ENCODE results near the gene CCDC148. TPM values are rescaled to one million over a fixed set of nuclear protein-coding genes. Genes with fewer than 3 reads are reported as not detected.

Gene CCDC148
- polyA plus RNA-seq, 3 donors, result not detected

GRCh38 chr2:158496986-158497385, 40.4 kb upstream of the CCDC148 start:
- DNase-seq, result no peak
- H3K27me3 Mint-ChIP-seq (ENCODE audit: low read depth in 3 of 3), result no peaks in the 10 kb centered on the region
- no peak overlapping the region for H3K4me3 Mint-ChIP-seq
- H3K27ac ChIP-seq (ENCODE audit: low read depth in 1 of 2, low read length in 2 of 2), result no peak overlapping the region
- H3K4me1 Mint-ChIP-seq, result no peaks in the 10 kb centered on the region
- no peaks in the 10 kb centered on the region for H3K27me3 ChIP-seq (ENCODE audit: control insufficient read depth in 2 of 2, insufficient read depth in 2 of 2, low read length in 2 of 2)
- H3K79me2 ChIP-seq (ENCODE audit: insufficient read depth, low read length), result peaks cover 17% of the 10 kb centered on the region
- no peaks in the 10 kb centered on the region for H3K36me3 ChIP-seq (replicated peaks in 1 of 2; ENCODE audit: control insufficient read depth in 1 of 2, insufficient read depth in 2 of 2, low read length in 2 of 2)
- WGBS (ENCODE audit: insufficient coverage), result no CpG with 5 or more reads among the region's 3 CpGs
- no peaks in the 10 kb centered on the region for H3K9me3 ChIP-seq (replicated peaks in 1 of 2; ENCODE audit: control insufficient read depth in 1 of 2, insufficient read depth in 1 of 2, low read length in 2 of 2)
- H3K4me2 ChIP-seq (replicated peaks; ENCODE audit: extremely low read depth, low read length, poor library complexity, severe bottlenecking), result no peak overlapping the region
- H3K36me3 Mint-ChIP-seq, result peaks cover 4 to 6% of the 10 kb centered on the region in 2 donors
- H2AFZ ChIP-seq (ENCODE audit: insufficient read depth, low read depth, low read length, poor library complexity, severe bottlenecking), result no peak overlapping the region
- TF ChIP-seq, protein P1, sequence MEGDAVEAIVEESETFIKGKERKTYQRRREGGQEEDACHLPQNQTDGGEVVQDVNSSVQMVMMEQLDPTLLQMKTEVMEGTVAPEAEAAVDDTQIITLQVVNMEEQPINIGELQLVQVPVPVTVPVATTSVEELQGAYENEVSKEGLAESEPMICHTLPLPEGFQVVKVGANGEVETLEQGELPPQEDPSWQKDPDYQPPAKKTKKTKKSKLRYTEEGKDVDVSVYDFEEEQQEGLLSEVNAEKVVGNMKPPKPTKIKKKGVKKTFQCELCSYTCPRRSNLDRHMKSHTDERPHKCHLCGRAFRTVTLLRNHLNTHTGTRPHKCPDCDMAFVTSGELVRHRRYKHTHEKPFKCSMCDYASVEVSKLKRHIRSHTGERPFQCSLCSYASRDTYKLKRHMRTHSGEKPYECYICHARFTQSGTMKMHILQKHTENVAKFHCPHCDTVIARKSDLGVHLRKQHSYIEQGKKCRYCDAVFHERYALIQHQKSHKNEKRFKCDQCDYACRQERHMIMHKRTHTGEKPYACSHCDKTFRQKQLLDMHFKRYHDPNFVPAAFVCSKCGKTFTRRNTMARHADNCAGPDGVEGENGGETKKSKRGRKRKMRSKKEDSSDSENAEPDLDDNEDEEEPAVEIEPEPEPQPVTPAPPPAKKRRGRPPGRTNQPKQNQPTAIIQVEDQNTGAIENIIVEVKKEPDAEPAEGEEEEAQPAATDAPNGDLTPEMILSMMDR (IDR thresholded peaks at IDR 0.05), result no peak
- intact Hi-C loops (cut with micrococcal nuclease), result no loop called here
- no peaks in the 10 kb centered on the region for H3K9me3 Mint-ChIP-seq
- H3K27ac Mint-ChIP-seq, result no peak overlapping the region
- H3K4me1 ChIP-seq (ENCODE audit: control insufficient read depth in 1 of 2, insufficient read depth in 2 of 2, low read length in 2 of 2), result no peaks in the 10 kb centered on the region
- no peak overlapping the region for H3K4me3 ChIP-seq (replicated peaks in 1 of 3; ENCODE audit: low read depth in 2 of 3, low read length in 3 of 3)
- H3K9ac ChIP-seq (ENCODE audit: insufficient read depth, low read length, poor library complexity, severe bottlenecking), result no peak overlapping the region
- H4K20me1 ChIP-seq (ENCODE audit: insufficient read depth, low read length), result no peaks in the 10 kb centered on the region

DNA sequence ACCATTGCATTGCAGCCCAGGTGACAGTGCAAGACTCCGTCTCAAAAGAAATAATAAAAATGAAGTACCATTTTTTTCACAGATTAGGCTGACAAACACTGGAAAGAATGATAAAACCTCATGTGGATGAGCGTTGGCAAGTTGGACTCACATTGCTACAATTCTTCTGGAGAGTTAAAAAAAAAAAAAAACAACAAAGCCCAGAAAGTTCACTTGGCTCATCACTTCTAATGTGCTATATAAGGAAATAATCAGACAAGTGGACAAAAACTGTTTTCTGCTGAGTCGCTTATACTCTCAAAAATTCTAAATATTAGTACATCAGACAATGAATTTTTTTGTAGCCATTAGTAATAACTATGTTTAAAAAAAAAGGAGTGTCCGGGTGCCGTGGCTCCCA, 38.6 kb upstream of the CCDC148 start:
- H3K4me3 Mint-ChIP-seq, result no peak overlapping the region
- WGBS (ENCODE audit: insufficient coverage), result 94% methylated on average over 2 of the region's 5 CpGs
- no peak for DNase-seq
- Histone ChIP-seq H4K20me1 (ENCODE audit: insufficient read depth, low read length) (no peaks in the 10 kb centered on the region), H3K27ac (ENCODE audit: low read depth in 1 of 2, low read length in 2 of 2) (no peak overlapping the region), H3K9ac (ENCODE audit: insufficient read depth, low read length, poor library complexity, severe bottlenecking) (no peak overlapping the region), H3K4me1 (ENCODE audit: control insufficient read depth in 1 of 2, insufficient read depth in 2 of 2, low read length in 2 of 2) (no peaks in the 10 kb centered on the region), H3K9me3 (replicated peaks in 1 of 2; ENCODE audit: control insufficient read depth in 1 of 2, insufficient read depth in 1 of 2, low read length in 2 of 2) (no peaks in the 10 kb centered on the region), H3K79me2 (ENCODE audit: insufficient read depth, low read length) (peaks cover 18% of the 10 kb centered on the region), H3K4me3 (replicated peaks in 1 of 3; ENCODE audit: low read depth in 2 of 3, low read length in 3 of 3) (no peak overlapping the region), H2AFZ (ENCODE audit: insufficient read depth, low read depth, low read length, poor library complexity, severe bottlenecking) (no peak overlapping the region), H3K27me3 (ENCODE audit: control insufficient read depth in 2 of 2, insufficient read depth in 2 of 2, low read length in 2 of 2) (no peaks in the 10 kb centered on the region), H3K36me3 (replicated peaks in 1 of 2; ENCODE audit: control insufficient read depth in 1 of 2, insufficient read depth in 2 of 2, low read length in 2 of 2) (no peaks in the 10 kb centered on the region), H3K4me2 (replicated peaks; ENCODE audit: extremely low read depth, low read length, poor library complexity, severe bottlenecking) (no peak overlapping the region)
- no peaks in the 10 kb centered on the region for H3K27me3 Mint-ChIP-seq (ENCODE audit: low read depth in 3 of 3)
- H3K27ac Mint-ChIP-seq, result no peak overlapping the region
- H3K9me3 Mint-ChIP-seq, result no peaks in the 10 kb centered on the region
- intact Hi-C loops (cut with micrococcal nuclease), result no loop called here
- TF ChIP-seq, protein P1 (IDR thresholded peaks at IDR 0.05), result no peak
- no peaks in the 10 kb centered on the region for H3K4me1 Mint-ChIP-seq
- H3K36me3 Mint-ChIP-seq, result peaks cover 0 to 1% of the 10 kb centered on the region in 2 donors
